Body of pancreas (tissue), 4 donors: Measurements from ENCODE around the gene PTPRN2.

ENCODE experiments used
- POLR2A ChIP-seq, 3 donors: fragments of 450-650 bp; IDR thresholded peaks; one replicate each; pipeline ENCODE4 v1.6.1; 2016; ENCODE audit warnings: antibody characterized with exemption in 3 of 3, mild to moderate bottlenecking in 2 of 3
- TF ChIP-seq, protein P1 (sequence below), 7 experiments: fragments of 450-650 bp in 4 of 7; fragments of 200-600 bp in 3 of 7; sonication (generic) in 3 of 7; IDR thresholded peaks; one replicate each; pipeline ENCODE4 v1.5.1; 2016 to 2019; ENCODE audit warnings: antibody characterized with exemption in 7 of 7

DNA sequence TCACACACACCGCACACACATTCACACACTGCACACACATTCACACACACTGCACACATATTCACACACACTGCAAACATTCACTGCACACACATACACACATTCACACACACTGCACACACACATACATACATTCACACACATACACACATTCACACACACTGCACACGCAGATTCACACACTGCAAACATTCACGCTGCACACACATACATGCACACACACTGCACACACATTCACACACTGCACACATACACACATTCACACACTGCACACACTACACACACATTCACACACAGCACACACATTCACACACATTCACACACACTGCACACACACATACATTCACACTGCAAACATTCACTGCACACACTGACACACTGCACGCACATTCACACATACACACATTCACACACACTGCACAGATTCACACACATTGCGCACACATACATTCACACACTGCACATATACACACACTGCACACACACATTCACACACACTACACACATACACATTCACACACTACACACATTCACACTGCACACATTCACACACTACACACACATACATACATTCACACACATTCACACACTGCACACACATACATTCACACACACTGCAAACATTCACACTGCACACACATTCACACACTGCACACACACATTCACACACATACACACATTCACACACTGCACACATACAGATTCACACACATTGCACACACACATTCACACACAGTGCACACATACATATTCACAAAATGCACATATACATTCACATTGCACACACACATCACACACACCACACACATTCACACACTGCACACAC lies 325.1 kb downstream of the PTPRN2 start:
- TF ChIP-seq, protein P1, sequence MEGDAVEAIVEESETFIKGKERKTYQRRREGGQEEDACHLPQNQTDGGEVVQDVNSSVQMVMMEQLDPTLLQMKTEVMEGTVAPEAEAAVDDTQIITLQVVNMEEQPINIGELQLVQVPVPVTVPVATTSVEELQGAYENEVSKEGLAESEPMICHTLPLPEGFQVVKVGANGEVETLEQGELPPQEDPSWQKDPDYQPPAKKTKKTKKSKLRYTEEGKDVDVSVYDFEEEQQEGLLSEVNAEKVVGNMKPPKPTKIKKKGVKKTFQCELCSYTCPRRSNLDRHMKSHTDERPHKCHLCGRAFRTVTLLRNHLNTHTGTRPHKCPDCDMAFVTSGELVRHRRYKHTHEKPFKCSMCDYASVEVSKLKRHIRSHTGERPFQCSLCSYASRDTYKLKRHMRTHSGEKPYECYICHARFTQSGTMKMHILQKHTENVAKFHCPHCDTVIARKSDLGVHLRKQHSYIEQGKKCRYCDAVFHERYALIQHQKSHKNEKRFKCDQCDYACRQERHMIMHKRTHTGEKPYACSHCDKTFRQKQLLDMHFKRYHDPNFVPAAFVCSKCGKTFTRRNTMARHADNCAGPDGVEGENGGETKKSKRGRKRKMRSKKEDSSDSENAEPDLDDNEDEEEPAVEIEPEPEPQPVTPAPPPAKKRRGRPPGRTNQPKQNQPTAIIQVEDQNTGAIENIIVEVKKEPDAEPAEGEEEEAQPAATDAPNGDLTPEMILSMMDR (IDR thresholded peaks at IDR 0.05) = no peak
- no peak for TF ChIP-seq POLR2A (IDR thresholded peaks at IDR 0.05)
